ENCODE data around the gene LENG8.

- TF ChIP-seq CTCF (IDR thresholded peaks at IDR 0.05) (no peak), EZH2 (IDR thresholded peaks at IDR 0.05) (no peak)
Observed at GRCh38 chr19:54422136-54422535, 26.9 kb upstream of the LENG8 start.
